Sigmoid colon (tissue), 7 donors: Measurements from ENCODE around the gene WBP1. TPM values are rescaled to one million over a fixed set of nuclear protein-coding genes. Genes with fewer than 3 reads are reported as not detected.

Experiments
- DNase-seq: peaks from one replicate; pipeline ENCODE4 v3.0.0-alpha.2; 2019
- H3K27ac ChIP-seq, 4 donors: fragments of 200-600 bp; sonication (generic); one replicate each; pipeline ENCODE4 v1.5.1; 2016 to 2019; ENCODE audit warnings: mild to moderate bottlenecking in 1 of 4
- H3K27me3 ChIP-seq, 3 donors: fragments of 200-600 bp; sonication (generic); one replicate each; pipeline ENCODE4 v1.5.1; 2019; ENCODE audit warnings: mild to moderate bottlenecking in 1 of 3
- H3K36me3 ChIP-seq, 4 donors: fragments of 200-600 bp; sonication (generic); one replicate each; pipeline ENCODE4 v1.5.1; 2016 to 2019
- H3K4me1 ChIP-seq, 4 donors: fragments of 200-600 bp; sonication (generic); one replicate each; pipeline ENCODE4 v1.5.1; 2017 to 2019
- H3K4me3 ChIP-seq, 4 donors: fragments of 200-600 bp; sonication (generic); one replicate each; pipeline ENCODE4 v1.5.1; 2017 to 2019; ENCODE audit warnings: mild to moderate bottlenecking in 2 of 4, moderate library complexity in 1 of 4
- H3K9me3 ChIP-seq, 4 donors: fragments of 200-600 bp in 3 of 4; sonication (generic) in 3 of 4; one replicate each; pipeline versions ENCODE4 v1.5.1 to v1.6.1; 2013 to 2019
- EP300 ChIP-seq, 4 donors: sonication (generic); formaldehyde crosslinking; IDR thresholded peaks; one replicate each; pipeline ENCODE4 v1.6.1; 2017; ENCODE audit warnings: antibody characterized with exemption in 4 of 4
- POLR2A ChIP-seq, 2 donors: fragments of 450-650 bp; IDR thresholded peaks; one replicate each; pipeline ENCODE4 v1.6.1; 2016; ENCODE audit warnings: antibody characterized with exemption in 2 of 2, mild to moderate bottlenecking in 2 of 2, moderate library complexity in 2 of 2
- POLR2AphosphoS5 ChIP-seq, 4 donors: sonication (generic); formaldehyde crosslinking; IDR thresholded peaks; one replicate each; pipeline ENCODE4 v1.6.1; 2017; ENCODE audit warnings: antibody characterized with exemption in 4 of 4
- WGBS, 2 donors: extraction: QIAGEN DNeasy Blood & Tissue Kit; methylation state at CpG; one replicate each; pipeline ENCODE4 v1.1.7; 2013; 5-methylcytosine and 5-hydroxymethylcytosine counted together
- intact Hi-C: fragments of 100-400 bp; cut with DNase I; formaldehyde crosslinking; loops from one replicate; pipeline ENCODE4 v1.15.1; 2023
- polyA plus RNA-seq, 3 donors: library from polyadenylated mRNA; stranded (reverse); fragments of 200-250 nt; gene quantifications; one replicate each; pipeline ENCODE4 v1.2.3, GENCODE V29; 2013
- total RNA-seq, 4 donors: library from RNA; depleted of rRNA; stranded (reverse); fragments of >200 nt; gene quantifications; one replicate each; pipeline ENCODE4 v1.1.0, GENCODE V29; 2016
- TF ChIP-seq, protein P1 (sequence below), 4 experiments: fragments of 450-650 bp in 3 of 4; fragments of 200-600 bp in 1 of 4; IDR thresholded peaks; one replicate each; pipeline ENCODE4 v1.5.1; 2016 to 2019; ENCODE audit warnings: antibody characterized with exemption in 4 of 4, mild to moderate bottlenecking in 3 of 4, moderate library complexity in 2 of 4
- donor health status: healthy with polysubstance abuse.
- donor health status: Bipolar disorder and iron deficiency.
- donor health status: healthy.

WBP1 gene
- total and polyA plus RNA-seq, 7 donors: 59.2 to 89.2 (median 63.1) TPM

DNA sequence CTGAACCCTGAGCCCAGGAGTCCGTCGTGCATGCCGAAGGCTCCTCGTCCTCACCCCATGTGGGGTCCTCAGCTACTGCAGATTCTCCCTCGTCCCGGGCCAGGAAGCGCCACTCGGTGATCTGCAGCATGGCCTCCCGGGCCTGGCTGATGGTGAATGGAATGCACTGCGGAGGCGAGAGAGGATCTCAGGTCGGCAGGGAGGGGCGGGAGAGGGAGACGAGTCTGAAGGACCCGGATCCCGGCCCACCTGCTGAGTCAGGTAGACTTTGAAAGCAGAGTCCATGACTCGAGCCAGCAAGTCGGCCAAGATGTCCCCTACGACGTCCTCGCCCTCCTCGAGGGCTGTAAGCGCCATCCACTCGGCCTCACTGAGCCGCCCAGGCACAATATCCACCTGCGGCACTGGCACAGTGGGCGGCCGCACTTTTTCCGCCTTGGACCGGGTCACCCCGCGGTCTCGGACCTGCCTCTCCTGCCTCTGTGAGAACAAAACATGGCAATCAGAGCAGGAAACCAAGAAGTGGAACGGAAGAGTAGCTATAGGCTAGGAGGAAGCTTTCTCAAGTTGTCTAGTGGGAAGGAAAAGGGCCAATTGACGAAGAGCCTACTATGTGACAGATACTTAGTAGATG lies 42.4 kb upstream of the WBP1 start:
- no peak for TF ChIP-seq POLR2A (IDR thresholded peaks at IDR 0.05)
- no peak for TF ChIP-seq EP300 (IDR thresholded peaks at IDR 0.05)
- no peak for TF ChIP-seq POLR2AphosphoS5 (IDR thresholded peaks at IDR 0.05)
- H3K9me3 ChIP-seq: no peaks in the 10 kb centered on the region
- no peaks in the 10 kb centered on the region for H3K27me3 ChIP-seq
- H3K27ac ChIP-seq: peak overlapping the region in 3 of 4 donors; percentile 43 to 73 (median 65)
- intact Hi-C loops: no loop called here
- H3K36me3 ChIP-seq: no peaks in the 10 kb centered on the region
- peaks cover 0 to 25% (median 21%) of the 10 kb centered on the region in 4 donors for H3K4me1 ChIP-seq
- WGBS, 2 donors: 66 to 73% methylated on average over 35 of the region's 35 CpGs
- DNase-seq: no peak
- peak overlapping the region; percentile 44 to 72 (median 58) for H3K4me3 ChIP-seq

DNA sequence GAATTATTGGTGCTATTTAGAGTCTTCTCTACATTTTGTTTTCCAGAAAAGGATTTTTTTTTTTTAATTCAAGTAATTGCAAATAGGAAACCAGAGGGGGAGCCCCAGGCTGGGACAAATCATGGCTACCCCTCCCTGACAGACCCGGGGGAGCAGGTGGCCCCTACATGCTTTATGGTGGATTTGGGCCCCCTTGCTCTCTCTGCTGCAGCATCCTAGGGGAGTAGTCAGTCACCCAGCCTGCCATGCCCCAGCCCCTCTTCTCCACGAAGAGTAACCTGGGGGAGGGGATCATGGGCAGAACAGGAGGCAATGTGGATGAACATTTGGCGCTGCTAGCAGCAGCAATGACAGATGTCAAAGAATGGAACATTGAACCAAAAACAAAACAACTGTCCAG lies 41.5 kb upstream of the WBP1 start:
- TF ChIP-seq POLR2AphosphoS5 (IDR thresholded peaks at IDR 0.05): no peak
- no peak for TF ChIP-seq POLR2A (IDR thresholded peaks at IDR 0.05)
- TF ChIP-seq EP300 (IDR thresholded peaks at IDR 0.05): no peak
- H3K4me3 ChIP-seq: no peak overlapping the region
- intact Hi-C loops: no loop called here
- no peaks in the 10 kb centered on the region for H3K27me3 ChIP-seq
- no peak overlapping the region for H3K27ac ChIP-seq
- no peaks in the 10 kb centered on the region for H3K9me3 ChIP-seq
- no peak for DNase-seq
- whole genome bisulfite sequencing, 2 donors: 62 to 67% methylated on average over 3 of the region's 3 CpGs
- peaks cover 0 to 30% (median 23%) of the 10 kb centered on the region in 4 donors for H3K4me1 ChIP-seq
- H3K36me3 ChIP-seq: no peaks in the 10 kb centered on the region

DNA sequence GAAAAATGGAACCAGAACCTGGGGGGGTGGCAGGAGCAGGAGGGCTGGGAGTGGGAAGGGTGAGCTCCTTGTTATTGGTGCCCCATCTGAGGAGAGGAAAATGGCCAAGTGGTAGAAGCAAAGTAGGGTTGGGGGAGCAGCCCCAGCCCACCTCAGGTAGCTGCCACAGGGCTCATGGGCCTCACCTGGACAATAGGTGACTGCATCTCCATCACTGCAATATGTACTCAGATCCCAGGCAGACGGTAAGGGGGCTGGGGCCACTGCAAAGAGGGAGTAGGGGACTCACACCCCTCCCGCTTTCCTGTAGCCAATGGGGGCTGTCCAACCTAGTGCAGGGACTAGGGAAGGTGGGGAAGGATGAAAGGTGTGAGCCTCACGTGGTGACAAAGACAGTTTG lies 41.0 kb upstream of the WBP1 start:
- intact Hi-C loops: no loop called here
- DNase-seq: no peak

DNA sequence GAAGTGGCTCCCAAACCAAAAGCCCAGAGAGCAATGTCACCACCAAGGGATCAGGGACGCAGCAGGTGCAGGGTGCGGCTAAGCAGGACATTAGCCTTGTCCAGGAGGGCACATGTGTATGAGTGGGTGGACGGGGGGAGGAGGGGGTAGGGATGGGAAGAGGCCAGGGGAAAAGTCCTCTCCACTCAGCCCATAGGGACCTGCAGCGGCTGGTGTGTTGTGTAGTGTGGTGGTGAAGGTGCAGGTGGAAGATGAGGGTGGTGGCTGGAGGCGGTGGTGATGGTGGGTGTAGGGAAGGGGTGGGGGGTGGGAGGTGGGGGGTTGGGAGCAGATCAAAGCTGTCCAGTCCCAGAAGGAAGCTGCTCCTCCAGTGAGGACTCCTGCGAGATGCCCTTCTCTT lies 40.5 kb upstream of the WBP1 start:
- Histone ChIP-seq H3K36me3 (no peaks in the 10 kb centered on the region), H3K27ac (no peak overlapping the region), H3K4me3 (no peak overlapping the region), H3K27me3 (no peaks in the 10 kb centered on the region), H3K9me3 (no peaks in the 10 kb centered on the region), H3K4me1 (peaks cover 0 to 38% (median 29%) of the 10 kb centered on the region in 4 donors)
- 89 to 92% methylated on average over 6 of the region's 6 CpGs for WGBS, 2 donors
- no peak for DNase-seq
- intact Hi-C loops: no loop called here
- TF ChIP-seq, protein P1, sequence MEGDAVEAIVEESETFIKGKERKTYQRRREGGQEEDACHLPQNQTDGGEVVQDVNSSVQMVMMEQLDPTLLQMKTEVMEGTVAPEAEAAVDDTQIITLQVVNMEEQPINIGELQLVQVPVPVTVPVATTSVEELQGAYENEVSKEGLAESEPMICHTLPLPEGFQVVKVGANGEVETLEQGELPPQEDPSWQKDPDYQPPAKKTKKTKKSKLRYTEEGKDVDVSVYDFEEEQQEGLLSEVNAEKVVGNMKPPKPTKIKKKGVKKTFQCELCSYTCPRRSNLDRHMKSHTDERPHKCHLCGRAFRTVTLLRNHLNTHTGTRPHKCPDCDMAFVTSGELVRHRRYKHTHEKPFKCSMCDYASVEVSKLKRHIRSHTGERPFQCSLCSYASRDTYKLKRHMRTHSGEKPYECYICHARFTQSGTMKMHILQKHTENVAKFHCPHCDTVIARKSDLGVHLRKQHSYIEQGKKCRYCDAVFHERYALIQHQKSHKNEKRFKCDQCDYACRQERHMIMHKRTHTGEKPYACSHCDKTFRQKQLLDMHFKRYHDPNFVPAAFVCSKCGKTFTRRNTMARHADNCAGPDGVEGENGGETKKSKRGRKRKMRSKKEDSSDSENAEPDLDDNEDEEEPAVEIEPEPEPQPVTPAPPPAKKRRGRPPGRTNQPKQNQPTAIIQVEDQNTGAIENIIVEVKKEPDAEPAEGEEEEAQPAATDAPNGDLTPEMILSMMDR (IDR thresholded peaks at IDR 0.05): no peak
- TF ChIP-seq EP300 (IDR thresholded peaks at IDR 0.05) (no peak), POLR2AphosphoS5 (IDR thresholded peaks at IDR 0.05) (no peak), POLR2A (IDR thresholded peaks at IDR 0.05) (no peak)

More for the DNA sequence above, 41.0 kb upstream of the WBP1 start:
- 82% methylated on average over 3 of the region's 3 CpGs for WGBS, 2 donors
- H3K4me3 ChIP-seq: no peak overlapping the region
- TF ChIP-seq POLR2AphosphoS5 (IDR thresholded peaks at IDR 0.05): no peak
- TF ChIP-seq, protein P1 (IDR thresholded peaks at IDR 0.05): no peak
- H3K9me3 ChIP-seq: no peaks in the 10 kb centered on the region
- H3K27me3 ChIP-seq: no peaks in the 10 kb centered on the region
- no peak overlapping the region for H3K27ac ChIP-seq
- H3K4me1 ChIP-seq: peaks cover 0 to 34% (median 27%) of the 10 kb centered on the region in 4 donors
- H3K36me3 ChIP-seq: no peaks in the 10 kb centered on the region

DNA sequence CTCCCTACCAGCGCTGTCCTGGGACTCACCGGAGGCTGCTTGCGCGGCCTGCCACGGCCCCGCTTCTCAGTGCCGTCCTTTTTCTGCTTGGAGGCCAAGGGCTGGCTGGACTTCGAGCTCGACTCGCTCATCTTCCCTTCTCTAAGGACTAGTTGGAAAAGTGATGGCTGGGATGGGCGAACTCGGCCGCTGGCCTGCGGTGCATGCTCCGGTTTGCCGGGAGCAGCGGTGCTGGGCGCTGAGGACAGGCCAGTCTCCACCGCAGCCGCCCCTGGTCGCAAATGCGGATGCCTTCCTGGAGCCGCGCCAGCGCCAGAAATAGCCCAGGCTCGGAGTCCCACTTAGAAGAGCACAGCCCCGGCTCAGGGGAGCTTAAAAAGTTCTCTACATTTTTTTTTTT lies 39.9 kb upstream of the WBP1 start:
- Histone ChIP-seq H3K27ac (no peak overlapping the region), H3K9me3 (no peaks in the 10 kb centered on the region), H3K36me3 (no peaks in the 10 kb centered on the region), H3K4me1 (peaks cover 0 to 38% (median 29%) of the 10 kb centered on the region in 4 donors), H3K27me3 (no peaks in the 10 kb centered on the region), H3K4me3 (no peak overlapping the region)
- TF ChIP-seq EP300 (IDR thresholded peaks at IDR 0.05) (no peak), POLR2AphosphoS5 (IDR thresholded peaks at IDR 0.05) (no peak), POLR2A (IDR thresholded peaks at IDR 0.05) (no peak)
- TF ChIP-seq, protein P1 (IDR thresholded peaks at IDR 0.05): no peak
- intact Hi-C loops: no loop called here
- no peak for DNase-seq
- WGBS, 2 donors: 88 to 89% methylated on average over 27 of the region's 27 CpGs

DNA sequence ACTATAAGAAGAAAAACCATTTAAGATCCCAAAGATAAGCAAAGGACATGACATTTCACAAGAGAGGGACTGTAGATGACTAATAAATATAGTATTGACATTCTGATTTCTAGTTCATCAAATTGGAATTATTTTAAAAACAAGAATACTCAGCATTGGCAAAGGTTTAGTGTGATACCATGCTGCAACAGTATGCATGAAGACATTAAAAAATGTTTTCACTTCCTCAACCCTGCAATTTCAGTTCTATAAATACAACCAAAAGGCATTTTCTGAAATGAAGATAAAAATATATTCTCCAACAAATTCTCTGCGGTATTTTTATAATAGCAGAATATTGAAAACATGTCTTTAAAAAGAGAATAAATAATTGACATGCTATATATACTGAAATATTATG lies 38.9 kb upstream of the WBP1 start:
- DNase-seq: no peak
- TF ChIP-seq POLR2A (IDR thresholded peaks at IDR 0.05) (no peak), EP300 (IDR thresholded peaks at IDR 0.05) (no peak)
- Histone ChIP-seq H3K4me1 (peaks cover 0 to 36% (median 24%) of the 10 kb centered on the region in 4 donors), H3K9me3 (no peaks in the 10 kb centered on the region), H3K36me3 (no peaks in the 10 kb centered on the region), H3K27ac (no peak overlapping the region), H3K27me3 (no peaks in the 10 kb centered on the region), H3K4me3 (no peak overlapping the region)
- 64 to 77% methylated on average over 1 of the region's 1 CpG for WGBS, 2 donors
- intact Hi-C loops: no loop called here
